Caco-2 (cell line): ENCODE results near the gene NT5DC4. TPM values are rescaled to one million over a fixed set of nuclear protein-coding genes. Genes with fewer than 3 reads are reported as not detected.

ENCODE experiments used
- BruUV-seq: library from RNA; stranded (reverse); fragments of 400-500 nt; replicated peaks from 2 replicates; lab custom pipeline; 2021; lab: Mats Ljungman, UMichigan
- CTCF ChIA-PET: fragments of 300-600 bp; sonication (Branson Sonifier 250); formaldehyde crosslinking; loops from one replicate; lab custom pipeline; 2022; ENCODE audit warnings: antibody characterized with exemption; lab: Charles Lee
- POLR2A ChIA-PET: fragments of 300-600 bp; sonication (Branson Sonifier 250); formaldehyde crosslinking; loops from one replicate; lab custom pipeline; 2022; ENCODE audit warnings: antibody characterized with exemption; lab: Charles Lee
- DNase-seq, 2 experiments: peaks; one replicate each; pipeline versions ENCODE4 v3.0.0 to v3.0.0-alpha.2; 2020 to 2022
- H3K27me3 ChIP-seq: replicated peaks from 2 replicates; pipeline ENCODE4 v1.6.0; 2011; ENCODE audit warnings: low read length; ENCODE audit not compliant: control insufficient read depth, insufficient read depth
- H3K36me3 ChIP-seq: 2 replicates; pipeline ENCODE4 v1.5.1; 2011; ENCODE audit warnings: low read length; ENCODE audit not compliant: control insufficient read depth, insufficient read depth
- H3K4me1 ChIP-seq: fragments of 250-450 bp; sonication (Bioruptor Pico); 2 replicates; pipeline ENCODE4 v1.5.1; 2020; ENCODE audit warnings: mild to moderate bottlenecking
- H3K4me3 ChIP-seq: 2 replicates; pipeline ENCODE4 v1.5.1; 2011; ENCODE audit warnings: low read depth, mild to moderate bottlenecking, control low read depth, low read length
- H3K9me3 ChIP-seq: fragments of 250-450 bp; sonication (Bioruptor Pico); 2 replicates; pipeline ENCODE4 v1.5.1; 2020; ENCODE audit warnings: mild to moderate bottlenecking, moderate library complexity
- H3K27ac Mint-ChIP-seq: one replicate; pipeline ENCODE4 v1.8.0; 2022; ENCODE audit warnings: mixed read lengths; ENCODE audit not compliant: unreplicated experiment
- H3K27me3 Mint-ChIP-seq: one replicate; pipeline ENCODE4 v1.8.0; 2022; ENCODE audit warnings: mixed read lengths; ENCODE audit not compliant: insufficient read depth, unreplicated experiment
- H3K36me3 Mint-ChIP-seq: one replicate; pipeline ENCODE4 v1.8.0; 2022; ENCODE audit warnings: mild to moderate bottlenecking, mixed read lengths; ENCODE audit not compliant: insufficient read depth, unreplicated experiment
- H3K4me1 Mint-ChIP-seq: one replicate; pipeline ENCODE4 v1.8.0; 2022; ENCODE audit warnings: low read depth, mixed read lengths; ENCODE audit not compliant: unreplicated experiment
- H3K4me3 Mint-ChIP-seq: one replicate; pipeline ENCODE4 v1.8.0; 2022; ENCODE audit warnings: mild to moderate bottlenecking, moderate library complexity, mixed read lengths; ENCODE audit not compliant: unreplicated experiment
- H3K9me3 Mint-ChIP-seq: one replicate; pipeline ENCODE4 v1.8.0; 2022; ENCODE audit warnings: mixed read lengths; ENCODE audit not compliant: unreplicated experiment
- CTCF ChIP-seq, 2 experiments: fragments of 200-600 bp in 1 of 2; IDR thresholded peaks; 1 replicate in 1 of 2; 2 replicates in 1 of 2; pipeline versions ENCODE4 v1.5.1 to v1.8.0; 2011 to 2022; ENCODE audit warnings: antibody characterized with exemption in 1 of 2, control low read depth in 1 of 2, inconsistent platforms in 1 of 2, low read depth in 1 of 2, low read length in 1 of 2, mild to moderate bottlenecking in 1 of 2, moderate library complexity in 1 of 2; ENCODE audit not compliant: insufficient read depth in 1 of 2, severe bottlenecking in 1 of 2, unreplicated experiment in 1 of 2
- intact Hi-C: fragments of 100-400 bp; cut with micrococcal nuclease; formaldehyde crosslinking; loops from one replicate; pipeline ENCODE4 v1.10.0; 2022; ENCODE audit not compliant: unreplicated experiment
- total RNA-seq: library from RNA; stranded (reverse); gene quantifications from 2 replicates; pipeline ENCODE4 v1.2.3, GENCODE V29; 2022

Gene NT5DC4
- total RNA-seq, 1 experiment from 2014 or later = 4.0 TPM

GRCh38 chr2:112788653-112789052, 67.8 kb downstream of the NT5DC4 start:
- Histone ChIP-seq H3K4me3 (no peak overlapping the region), H3K9me3 (no peaks in the 10 kb centered on the region), H3K36me3 (no peaks in the 10 kb centered on the region), H3K27me3 (no peaks in the 10 kb centered on the region), H3K4me1 (peaks cover 18% of the 10 kb centered on the region)
- peaks cover 27% of the 10 kb centered on the region for H3K9me3 Mint-ChIP-seq
- no peak for DNase-seq
- ChIA-PET CTCF (interaction anchor here (0.6 kb wide), 1 partner anchor 47 kb away, joined by 4 read pairs; no protein-coding TSS in a partner anchor), POLR2A (no interaction called here)
- H3K27me3 Mint-ChIP-seq = no peaks in the 10 kb centered on the region
- BruUV-seq = no TSS peak
- peaks cover 18% of the 10 kb centered on the region for H3K4me1 Mint-ChIP-seq
- H3K27ac Mint-ChIP-seq = no peak overlapping the region
- no peak for TF ChIP-seq CTCF (IDR thresholded peaks at IDR 0.05; ENCODE audit: insufficient read depth in 1 of 2, low read depth in 1 of 2, low read length in 1 of 2, severe bottlenecking in 1 of 2, unreplicated experiment in 1 of 2)
- intact Hi-C loops = no loop called here
- H3K4me3 Mint-ChIP-seq = no peak overlapping the region
- H3K36me3 Mint-ChIP-seq = no peaks in the 10 kb centered on the region

Other genes starting within 250 kb of the NT5DC4 start
- 40.8 and 46.9 TPM in 2 replicates for gene TTL, start 238.9 kb upstream of the NT5DC4 start, total RNA-seq
- 38.3 and 42.2 TPM in 2 replicates for gene POLR1B, start 178.6 kb upstream of the NT5DC4 start, total RNA-seq
- 50.7 and 56.0 TPM in 2 replicates for gene CHCHD5, start 136.4 kb upstream of the NT5DC4 start, total RNA-seq
- 91.1 and 102 TPM in 2 replicates for gene SLC20A1, start 75.1 kb upstream of the NT5DC4 start, total RNA-seq
- gene CKAP2L, start 43.6 kb downstream of the NT5DC4 start, total RNA-seq = 20.7 and 23.6 TPM in 2 replicates
- gene IL1A, start 63.5 kb downstream of the NT5DC4 start, total RNA-seq = not detected in 2 replicates
- 0.18 TPM in 1 of 2 replicates, not detected in the other for gene IL1B, start 115.8 kb downstream of the NT5DC4 start, total RNA-seq
- gene IL37, start 190.1 kb downstream of the NT5DC4 start, total RNA-seq = 0.44 TPM in 1 of 2 replicates, not detected in the other